ENCODE measurements around the gene ID2.

- TF ChIP-seq CTCF (IDR thresholded peaks at IDR 0.05; ENCODE audit: poor library complexity) (no peak), EZH2 (IDR thresholded peaks at IDR 0.05; ENCODE audit: borderline replicate concordance) (no peak)
These were observed 37.2 kb upstream of the ID2 start for GRCh38 chr2:8644605-8645175.
